A549 (cell line): ENCODE data around the gene LIN28A. TPM values are rescaled to one million over a fixed set of nuclear protein-coding genes. Genes with fewer than 3 reads are reported as not detected.
"Not testable (repeated sequence)": the region's sequence is repeated elsewhere in the genome, so short reads cannot be mapped to it uniquely, and the experiment has no call there.

ENCODE experiments used
- ATAC-seq, 2 experiments: fragments of 200-7000 bp in 1 of 2; fragments of >200 bp in 1 of 2; cut with Nextera tagmentation in 1 of 2; cut with Tn5 transposase in 1 of 2; 3 replicates each; pipeline versions ENCODE4 v1.8.0 to v1.9.1; 2018 to 2020; ENCODE audit warnings: mild to moderate bottlenecking in 1 of 2, moderate library complexity in 1 of 2
- CTCF ChIA-PET: fragments of 300-600 bp; sonication (Branson Sonifier 250); formaldehyde crosslinking; extraction: SDS; loops from one replicate; lab custom pipeline; 2021; ENCODE audit warnings: antibody characterized with exemption, inconsistent platforms; lab: Yijun Ruan, JAX
- POLR2A ChIA-PET: fragments of 350-600 bp; formaldehyde crosslinking; extraction: SDS; loops from one replicate; lab custom pipeline; 2021; ENCODE audit warnings: antibody characterized with exemption, inconsistent platforms; lab: Yijun Ruan, JAX
- DNase-seq, 2 experiments: peaks; one replicate each; pipeline versions ENCODE4 v3.0.0 to v3.0.0-alpha.2; 2011 to 2016; ENCODE audit warnings: low read depth in 1 of 2, low spot score in 1 of 2
- FAIRE-seq: peaks from 2 replicates; lab custom pipeline; 2011; peaks lifted over from hg19 to GRCh38; lab: Jason Lieb, UNC
- H3K27ac ChIP-seq, 2 experiments: fragments of >200 bp; sonication (Bioruptor Twin); formaldehyde crosslinking; 3 replicates each; pipeline ENCODE4 v1.5.1; 2016 to 2017
- H3K4me1 ChIP-seq: fragments of >200 bp; sonication (Bioruptor Twin); formaldehyde crosslinking; 3 replicates; pipeline ENCODE4 v1.6.1; 2016
- H3K4me2 ChIP-seq: fragments of >200 bp; sonication (Bioruptor Twin); formaldehyde crosslinking; 3 replicates; pipeline ENCODE4 v1.6.1; 2016
- H3K4me3 ChIP-seq: fragments of >200 bp; sonication (Bioruptor Twin); formaldehyde crosslinking; 3 replicates; pipeline ENCODE4 v1.5.1; 2016
- H3K9me3 ChIP-seq: fragments of >200 bp; sonication (Bioruptor Twin); formaldehyde crosslinking; 3 replicates; pipeline ENCODE4 v1.6.1; 2016
- ATOH8 ChIP-seq: fragments of 250-450 bp; sonication (Bioruptor Pico); IDR thresholded peaks from 2 replicates; pipeline ENCODE4 v1.5.0; 2020; ENCODE audit warnings: low read depth, mild to moderate bottlenecking, moderate library complexity
- CBX2 ChIP-seq: fragments of 200-600 bp; sonication (generic); IDR thresholded peaks from 2 replicates; pipeline ENCODE4 v1.6.1; 2016; ENCODE audit warnings: low read depth, mild to moderate bottlenecking, borderline replicate concordance
- ESRRA ChIP-seq: fragments of 150-350 bp; IDR thresholded peaks from 2 replicates; pipeline ENCODE4 v1.6.1; 2014; ENCODE audit warnings: mild to moderate bottlenecking, low read length, borderline replicate concordance
- FOXS1 ChIP-seq: fragments of 250-450 bp; sonication (Bioruptor Pico); IDR thresholded peaks from 2 replicates; pipeline ENCODE4 v1.5.0; 2020; ENCODE audit warnings: mild to moderate bottlenecking, moderate library complexity
- HMGXB4 ChIP-seq: fragments of 250-450 bp; sonication (Bioruptor Pico); IDR thresholded peaks from 2 replicates; pipeline ENCODE4 v1.5.0; 2021; ENCODE audit warnings: mild to moderate bottlenecking, moderate library complexity, borderline replicate concordance
- HOXB5 ChIP-seq: fragments of 250-450 bp; sonication (Bioruptor Pico); IDR thresholded peaks from 2 replicates; pipeline ENCODE4 v1.5.0; 2020; ENCODE audit warnings: mild to moderate bottlenecking, moderate library complexity
- JUNB ChIP-seq: fragments of >200 bp; sonication (Bioruptor Twin); formaldehyde crosslinking; IDR thresholded peaks from 2 replicates; pipeline ENCODE4 v1.6.1; 2016
- KDM5A ChIP-seq: fragments of 200-600 bp; sonication (generic); IDR thresholded peaks from 2 replicates; pipeline ENCODE4 v1.6.1; 2016; ENCODE audit warnings: antibody characterized with exemption, mild to moderate bottlenecking
- MAX ChIP-seq: IDR thresholded peaks from 2 replicates; pipeline ENCODE4 v1.6.1; 2012
- NR3C1 ChIP-seq: fragments of >200 bp; sonication (Bioruptor Twin); formaldehyde crosslinking; IDR thresholded peaks from 3 replicates; pipeline ENCODE4 v1.6.1; 2017
- RARB ChIP-seq: fragments of 250-450 bp; sonication (Bioruptor Pico); IDR thresholded peaks from 2 replicates; pipeline ENCODE4 v1.8.0; 2021; ENCODE audit warnings: mild to moderate bottlenecking, moderate library complexity
- RCOR1 ChIP-seq: fragments of 150-350 bp; IDR thresholded peaks from 2 replicates; pipeline ENCODE4 v1.6.1; 2014; ENCODE audit warnings: antibody characterized with exemption, low read length, low read depth
- RNF2 ChIP-seq: fragments of 200-600 bp; sonication (generic); IDR thresholded peaks from 2 replicates; pipeline ENCODE4 v1.6.1; 2016; ENCODE audit warnings: low read depth, mild to moderate bottlenecking, antibody characterized with exemption, moderate library complexity, borderline replicate concordance
- TP53 ChIP-seq: fragments of 250-450 bp; sonication (Bioruptor Pico); IDR thresholded peaks from 2 replicates; pipeline ENCODE4 v1.5.0; 2021; ENCODE audit warnings: mild to moderate bottlenecking, moderate library complexity
- USF2 ChIP-seq: fragments of 450-650 bp; IDR thresholded peaks from 2 replicates; pipeline ENCODE4 v1.6.1; 2014; ENCODE audit warnings: antibody characterized with exemption
- ZFP36 ChIP-seq: fragments of 450-650 bp; IDR thresholded peaks from 2 replicates; pipeline ENCODE4 v1.6.1; 2014; ENCODE audit warnings: borderline replicate concordance; ENCODE audit not compliant: partially characterized antibody
- WGBS: methylation state at CpG from one replicate; pipeline ENCODE4 v1.1.6; 2017; ENCODE audit errors: missing lambda C conversion rate; 5-methylcytosine and 5-hydroxymethylcytosine counted together
- polyA plus RNA-seq, 4 experiments: library from polyadenylated mRNA; depleted of rRNA in 3 of 4; stranded (reverse); fragments of >200 nt; fragmentation: RNase III in 1 of 4; extraction: RNeasy Plus Mini Kit Qiagen cat#74134 plus additional on column Dnase treatment in 1 of 4; gene quantifications; 2 replicates in 3 of 4; 3 replicates in 1 of 4; pipeline ENCODE4 v1.2.3, GENCODE V29; 2011 to 2017
- TF ChIP-seq, protein P1 (sequence below): fragments of 150-350 bp; IDR thresholded peaks from 2 replicates; pipeline ENCODE4 v1.6.1; 2014; ENCODE audit warnings: low read depth, mild to moderate bottlenecking, low read length
- TF ChIP-seq, protein P2 (sequence below): IDR thresholded peaks from 2 replicates; pipeline ENCODE4 v1.6.1; 2012
- TF ChIP-seq, protein P3 (sequence below): IDR thresholded peaks from 2 replicates; pipeline ENCODE4 v1.6.1; 2012; ENCODE audit warnings: low read depth, borderline replicate concordance

LIN28A gene
- polyA plus RNA-seq, 2 of the 4 experiments (the other 2 are of a cell fraction) = 0.03 to 0.04 TPM

- Histone ChIP-seq H3K4me2 (no peak overlapping the region), H3K4me1 (peaks cover 22% of the 10 kb centered on the region), H3K4me3 (no peak overlapping the region), H3K27ac (0 out of 6 replicates have a peak overlapping the region, but pooled peaks of 1 of the 2 experiments have one; percentile 14), H3K9me3 (no peaks in the 10 kb centered on the region)
- FAIRE-seq (no peak), DNase-seq (no peak), ATAC-seq (no peak)
- CTCF ChIA-PET = interaction anchor here (0.5 to 8.1 kb wide), 8 partner anchors 11 to 1169 kb away, joined by 3 to 85 read pairs (median 4); partner anchors contain the start of gene CEP85
- 51% methylated on average over 2 of the region's 2 CpGs for WGBS
- no peak for TF ChIP-seq RCOR1
- TF ChIP-seq FOXS1 (CRISPR knock-in tag) = no peak
- TF ChIP-seq ZFP36 = no peak
- no peak for TF ChIP-seq HMGXB4
- no peak for TF ChIP-seq HOXB5 (CRISPR knock-in tag)
- TF ChIP-seq RNF2 = no peak
- no peak for TF ChIP-seq ATOH8 (CRISPR knock-in tag)
- no peak for TF ChIP-seq MAX
- TF ChIP-seq, protein P1, sequence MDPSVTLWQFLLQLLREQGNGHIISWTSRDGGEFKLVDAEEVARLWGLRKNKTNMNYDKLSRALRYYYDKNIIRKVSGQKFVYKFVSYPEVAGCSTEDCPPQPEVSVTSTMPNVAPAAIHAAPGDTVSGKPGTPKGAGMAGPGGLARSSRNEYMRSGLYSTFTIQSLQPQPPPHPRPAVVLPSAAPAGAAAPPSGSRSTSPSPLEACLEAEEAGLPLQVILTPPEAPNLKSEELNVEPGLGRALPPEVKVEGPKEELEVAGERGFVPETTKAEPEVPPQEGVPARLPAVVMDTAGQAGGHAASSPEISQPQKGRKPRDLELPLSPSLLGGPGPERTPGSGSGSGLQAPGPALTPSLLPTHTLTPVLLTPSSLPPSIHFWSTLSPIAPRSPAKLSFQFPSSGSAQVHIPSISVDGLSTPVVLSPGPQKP = no peak
- no peak for TF ChIP-seq NR3C1
- no peak for TF ChIP-seq CBX2
- no peak for TF ChIP-seq RARB (CRISPR knock-in tag)
- no peak for TF ChIP-seq ESRRA
- TF ChIP-seq, protein P2, sequence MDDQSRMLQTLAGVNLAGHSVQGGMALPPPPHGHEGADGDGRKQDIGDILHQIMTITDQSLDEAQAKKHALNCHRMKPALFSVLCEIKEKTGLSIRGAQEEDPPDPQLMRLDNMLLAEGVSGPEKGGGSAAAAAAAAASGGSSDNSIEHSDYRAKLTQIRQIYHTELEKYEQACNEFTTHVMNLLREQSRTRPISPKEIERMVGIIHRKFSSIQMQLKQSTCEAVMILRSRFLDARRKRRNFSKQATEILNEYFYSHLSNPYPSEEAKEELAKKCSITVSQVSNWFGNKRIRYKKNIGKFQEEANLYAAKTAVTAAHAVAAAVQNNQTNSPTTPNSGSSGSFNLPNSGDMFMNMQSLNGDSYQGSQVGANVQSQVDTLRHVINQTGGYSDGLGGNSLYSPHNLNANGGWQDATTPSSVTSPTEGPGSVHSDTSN = no peak
- TF ChIP-seq USF2 = no peak
- TF ChIP-seq JUNB = no peak
- no peak for TF ChIP-seq TP53
- TF ChIP-seq, protein P3, sequence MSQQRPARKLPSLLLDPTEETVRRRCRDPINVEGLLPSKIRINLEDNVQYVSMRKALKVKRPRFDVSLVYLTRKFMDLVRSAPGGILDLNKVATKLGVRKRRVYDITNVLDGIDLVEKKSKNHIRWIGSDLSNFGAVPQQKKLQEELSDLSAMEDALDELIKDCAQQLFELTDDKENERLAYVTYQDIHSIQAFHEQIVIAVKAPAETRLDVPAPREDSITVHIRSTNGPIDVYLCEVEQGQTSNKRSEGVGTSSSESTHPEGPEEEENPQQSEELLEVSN = no peak
- no peak for TF ChIP-seq KDM5A
- POLR2A ChIA-PET = no interaction called here
Measured at GRCh38 chr1:26373789-26374188, 36.8 kb upstream of the LIN28A start.

DNA sequence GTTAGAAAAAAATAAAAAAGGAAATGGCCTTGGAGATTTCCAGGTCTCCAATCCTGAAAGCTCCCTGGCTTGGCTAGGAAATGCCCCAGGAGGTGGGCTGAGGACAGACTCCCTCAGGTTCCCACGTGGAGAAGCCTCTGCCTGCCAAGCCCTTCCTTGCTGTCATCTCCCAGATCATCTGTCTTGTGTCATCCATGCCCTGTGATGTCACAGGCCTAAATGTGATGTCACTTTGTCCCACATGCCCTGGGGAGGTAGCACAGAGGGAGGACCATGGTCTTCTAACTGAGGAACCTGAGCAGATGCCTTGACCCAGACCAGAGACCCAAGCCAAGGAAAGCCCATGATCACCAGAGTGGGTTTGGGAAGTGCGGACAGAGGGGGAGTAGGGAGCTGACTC lies 36.3 kb upstream of the LIN28A start:
- H3K4me1 ChIP-seq = peaks cover 23% of the 10 kb centered on the region
- WGBS = 44% methylated on average over 2 of the region's 2 CpGs
- H3K27ac ChIP-seq = 0 out of 6 replicates have a peak overlapping the region, but pooled peaks of 1 of the 2 experiments have one; percentile 14
- ATAC-seq, H3K4me2 ChIP-seq, DNase-seq, POLR2A ChIA-PET, FAIRE-seq, H3K9me3 ChIP-seq, H3K4me3 ChIP-seq: not testable (repeated sequence)
- CTCF ChIA-PET = interaction anchor here (0.5 to 8.1 kb wide), 11 partner anchors 11 to 1169 kb away, joined by 3 to 85 read pairs (median 4); partner anchors contain the start of gene CEP85
